Activated naive CD4-positive, alpha-beta T cell treated with anti-CD3 and anti-CD28 coated beads for 36 hours (primary cell): ENCODE results near the gene PHAX. TPM values are rescaled to one million over a fixed set of nuclear protein-coding genes. Genes with fewer than 3 reads are reported as not detected.
"Not testable (repeated sequence)": the region's sequence is repeated elsewhere in the genome, so short reads cannot be mapped to it uniquely, and the experiment has no call there.

ENCODE experiments used
- CTCF ChIA-PET: fragments of 350-600 bp; sonication (Branson Sonifier 250); formaldehyde crosslinking; loops from one replicate; lab custom pipeline; 2021; ENCODE audit warnings: antibody characterized with exemption; lab: Charles Lee
- DNase-seq: peaks from one replicate; pipeline ENCODE4 v3.0.0-alpha.2; 2020
- H3K27ac Mint-ChIP-seq: one replicate; pipeline ENCODE4 v1.8.0; 2021; ENCODE audit warnings: mild to moderate bottlenecking, mixed read lengths
- H3K27me3 Mint-ChIP-seq: one replicate; pipeline ENCODE4 v1.8.0; 2021; ENCODE audit warnings: low read depth, mixed read lengths
- H3K36me3 Mint-ChIP-seq: one replicate; pipeline ENCODE4 v1.8.0; 2021; ENCODE audit warnings: low read depth, mixed read lengths
- H3K4me1 Mint-ChIP-seq: one replicate; pipeline ENCODE4 v1.8.0; 2021; ENCODE audit warnings: low read depth, mixed read lengths
- H3K4me3 Mint-ChIP-seq: one replicate; pipeline ENCODE4 v1.8.0; 2021; ENCODE audit warnings: mild to moderate bottlenecking, moderate library complexity, mixed read lengths
- H3K9me3 Mint-ChIP-seq: one replicate; pipeline ENCODE4 v1.8.0; 2021; ENCODE audit warnings: mixed read lengths
- intact Hi-C: fragments of 100-400 bp; cut with micrococcal nuclease; formaldehyde crosslinking; loops from one replicate; pipeline ENCODE4 v1.15.1; 2023
- total RNA-seq, 2 experiments: library from RNA; stranded (reverse); gene quantifications; one replicate each; pipeline ENCODE4 v1.2.3, GENCODE V29; 2021

Gene PHAX
- total RNA-seq, 2 experiments from 2014 or later: 34.9 to 37.2 TPM

- H3K4me3 Mint-ChIP-seq: no peak overlapping the region
- DNase-seq: no peak
- no peaks in the 10 kb centered on the region for H3K9me3 Mint-ChIP-seq
- no peaks in the 10 kb centered on the region for H3K4me1 Mint-ChIP-seq
- H3K27ac Mint-ChIP-seq: no peak overlapping the region
- H3K27me3 Mint-ChIP-seq: no peaks in the 10 kb centered on the region
- CTCF ChIA-PET: no interaction called here
- intact Hi-C loops: no loop called here
- H3K36me3 Mint-ChIP-seq: no peaks in the 10 kb centered on the region
Observed at GRCh38 chr5:126587551-126588390, 13.0 kb upstream of the PHAX start.

- CTCF ChIA-PET: no interaction called here
- H3K9me3 Mint-ChIP-seq: no peaks in the 10 kb centered on the region
- H3K36me3 Mint-ChIP-seq: no peaks in the 10 kb centered on the region
- peaks cover 6% of the 10 kb centered on the region for H3K27me3 Mint-ChIP-seq
- H3K27ac Mint-ChIP-seq: no peak overlapping the region
- H3K4me1 Mint-ChIP-seq: peaks cover 5% of the 10 kb centered on the region
- no peak for DNase-seq
- no peak overlapping the region for H3K4me3 Mint-ChIP-seq
- intact Hi-C loops: no loop called here
Observed at GRCh38 chr5:126589536-126590297, 11.0 kb upstream of the PHAX start.

- intact Hi-C loops: no loop called here
- Mint-ChIP-seq H3K4me1 (peaks cover 6% of the 10 kb centered on the region), H3K9me3 (no peaks in the 10 kb centered on the region), H3K36me3 (no peaks in the 10 kb centered on the region), H3K27me3 (peaks cover 6% of the 10 kb centered on the region), H3K27ac (no peak overlapping the region), H3K4me3 (no peak overlapping the region)
- CTCF ChIA-PET: interaction anchor here (1.2 kb wide), 1 partner anchor 9 kb away, joined by 4 read pairs; the partner anchor contains the start of gene PHAX
- DNase-seq: no peak
Observed at GRCh38 chr5:126591549-126591948, 9.2 kb upstream of the PHAX start.

- peak; percentile 57 for DNase-seq
- Mint-ChIP-seq H3K4me3 (peak within 1 kb of the TSS; percentile 80), H3K36me3 (no peaks in the 10 kb centered on the region), H3K4me1 (peaks cover 6% of the 10 kb centered on the region), H3K9me3 (no peaks in the 10 kb centered on the region), H3K27ac (no peak within 1 kb of the TSS), H3K27me3 (peaks cover 6% of the 10 kb centered on the region)
- CTCF ChIA-PET: interaction anchor here (0.6 to 1.6 kb wide), 5 partner anchors 11 to 271 kb away, joined by 3 to 4 read pairs (median 3); no protein-coding TSS in a partner anchor
- intact Hi-C loops: no loop called here
Observed at GRCh38 chr5:126594748-126595485, 5.8 kb upstream of the PHAX start, which contains the start of gene ALDH7A1. Gene ALDH7A1 (minus strand): TSS chr5:126595219. CDS start chr5:126595198, 21 bp downstream.

- DNase-seq: no peak
- no peaks in the 10 kb centered on the region for H3K9me3 Mint-ChIP-seq
- no peaks in the 10 kb centered on the region for H3K36me3 Mint-ChIP-seq
- intact Hi-C loops: no loop called here
- H3K4me1 Mint-ChIP-seq: peaks cover 8% of the 10 kb centered on the region
- H3K27ac Mint-ChIP-seq: no peak overlapping the region
- H3K27me3 Mint-ChIP-seq: peaks cover 6% of the 10 kb centered on the region
- CTCF ChIA-PET: interaction anchor here (0.6 to 1.5 kb wide), 5 partner anchors 12 to 835 kb away, joined by 3 read pairs; no protein-coding TSS in a partner anchor
- peak overlapping the region; percentile 80 for H3K4me3 Mint-ChIP-seq
Observed at GRCh38 chr5:126595486-126596083, 5.2 kb upstream of the PHAX start.

- H3K27ac Mint-ChIP-seq: no peak overlapping the region
- H3K27me3 Mint-ChIP-seq: peaks cover 6% of the 10 kb centered on the region
- no peak for DNase-seq
- no peak overlapping the region for H3K4me3 Mint-ChIP-seq
- no peaks in the 10 kb centered on the region for H3K9me3 Mint-ChIP-seq
- CTCF ChIA-PET: interaction anchor here (1.3 kb wide), 1 partner anchor 97 kb away, joined by 4 read pairs; no protein-coding TSS in a partner anchor
- H3K4me1 Mint-ChIP-seq: peaks cover 17% of the 10 kb centered on the region
- intact Hi-C loops: no loop called here
- H3K36me3 Mint-ChIP-seq: no peaks in the 10 kb centered on the region
Observed at GRCh38 chr5:126597156-126597555, 3.6 kb upstream of the PHAX start.

GRCh38 chr5:126599499-126599898, 1.2 kb upstream of the PHAX start:
- no peak for DNase-seq
- H3K4me1 Mint-ChIP-seq: peaks cover 27% of the 10 kb centered on the region
- peaks cover 5% of the 10 kb centered on the region for H3K36me3 Mint-ChIP-seq
- no peak overlapping the region for H3K27ac Mint-ChIP-seq
- H3K9me3 Mint-ChIP-seq: no peaks in the 10 kb centered on the region
- intact Hi-C loops: no loop called here
- H3K4me3 Mint-ChIP-seq: no peak overlapping the region
- no peaks in the 10 kb centered on the region for H3K27me3 Mint-ChIP-seq
- CTCF ChIA-PET: interaction anchor here (0.8 to 1.2 kb wide), 2 partner anchors 100 to 246 kb away, joined by 3 read pairs; no protein-coding TSS in a partner anchor

- H3K27ac Mint-ChIP-seq: peak overlapping the region; percentile 93
- H3K4me1 Mint-ChIP-seq: peaks cover 26% of the 10 kb centered on the region
- H3K4me3 Mint-ChIP-seq: peak overlapping the region; percentile 90
- CTCF ChIA-PET: interaction anchor here (1.2 to 2.4 kb wide), 6 partner anchors 8 to 262 kb away, joined by 3 to 15 read pairs (median 4); no protein-coding TSS in a partner anchor
- intact Hi-C loops: loop anchor here (1.0 to 10.0 kb wide), 5 partner anchors 25 to 1485 kb away; partner anchors contain the start of genes GRAMD2B, PRRC1 and SLC12A2
- H3K9me3 Mint-ChIP-seq, H3K27me3 Mint-ChIP-seq, H3K36me3 Mint-ChIP-seq, DNase-seq: not testable (repeated sequence)
Observed at GRCh38 chr5:126599971-126600630, 646 bp upstream of the PHAX start.

GRCh38 chr5:126603402-126603991, 2.8 kb downstream of the PHAX start:
- Mint-ChIP-seq H3K9me3 (no peaks in the 10 kb centered on the region), H3K36me3 (peaks cover 22% of the 10 kb centered on the region), H3K27ac (peak overlapping the region; percentile 1), H3K27me3 (no peaks in the 10 kb centered on the region), H3K4me3 (no peak overlapping the region), H3K4me1 (peaks cover 53% of the 10 kb centered on the region)
- intact Hi-C loops: loop anchor here (10.0 kb wide), 1 partner anchor 1481 kb away; the partner anchor contains the start of gene SLC12A2
- CTCF ChIA-PET: interaction anchor here (0.5 to 0.7 kb wide), 4 partner anchors 8 to 248 kb away, joined by 3 read pairs; no protein-coding TSS in a partner anchor
- no peak for DNase-seq

- no peak overlapping the region for H3K27ac Mint-ChIP-seq
- CTCF ChIA-PET: interaction anchor here (0.6 kb wide), 1 partner anchor 247 kb away, joined by 3 read pairs; no protein-coding TSS in a partner anchor
- no peak for DNase-seq
- H3K4me3 Mint-ChIP-seq: no peak overlapping the region
- H3K27me3 Mint-ChIP-seq: no peaks in the 10 kb centered on the region
- no peaks in the 10 kb centered on the region for H3K9me3 Mint-ChIP-seq
- H3K36me3 Mint-ChIP-seq: peaks cover 27% of the 10 kb centered on the region
- intact Hi-C loops: loop anchor here (10.0 kb wide), 1 partner anchor 1479 kb away; the partner anchor contains the start of gene SLC12A2
- peaks cover 56% of the 10 kb centered on the region for H3K4me1 Mint-ChIP-seq
Observed at GRCh38 chr5:126605525-126605924, 4.8 kb downstream of the PHAX start.
